Transverse colon (tissue), 4 donors: ENCODE data around the gene PAFAH1B2. TPM values are rescaled to one million over a fixed set of nuclear protein-coding genes. Genes with fewer than 3 reads are reported as not detected.

ENCODE experiments used
- DNase-seq: peaks from one replicate; pipeline ENCODE4 v3.0.0-alpha.2; 2019
- H3K27ac ChIP-seq, 4 donors: fragments of 200-600 bp; sonication (generic); 2 replicates each; pipeline ENCODE4 v1.5.1; 2016 to 2018; ENCODE audit warnings: inconsistent platforms in 4 of 4
- H3K27me3 ChIP-seq: fragments of 200-600 bp; sonication (generic); 2 replicates; pipeline ENCODE4 v1.5.1; 2017; ENCODE audit warnings: inconsistent platforms
- H3K36me3 ChIP-seq, 4 donors: fragments of 200-600 bp; sonication (generic); 2 replicates each; pipeline ENCODE4 v1.5.1; 2017 to 2019; ENCODE audit warnings: inconsistent platforms in 4 of 4
- H3K4me1 ChIP-seq, 4 donors: fragments of 200-600 bp; sonication (generic); 2 replicates each; pipeline ENCODE4 v1.5.1; 2017 to 2020; ENCODE audit warnings: inconsistent platforms in 4 of 4
- H3K4me3 ChIP-seq, 4 donors: fragments of 200-600 bp; sonication (generic); 1 replicate in 1 of 4; 2 replicates in 3 of 4; pipeline versions ENCODE4 v1.5.1 to v1.6.1; 2017 to 2019; ENCODE audit warnings: inconsistent platforms in 4 of 4
- H3K9me3 ChIP-seq, 2 donors: fragments of 200-600 bp; sonication (generic); 2 replicates each; pipeline ENCODE4 v1.5.1; 2017 to 2019; ENCODE audit warnings: inconsistent platforms in 2 of 2
- CTCF ChIP-seq, 5 experiments: fragments of 200-600 bp in 3 of 5; fragments of 450-650 bp in 2 of 5; sonication (generic) in 3 of 5; IDR thresholded peaks; 1 replicate in 2 of 5; 2 replicates in 3 of 5; pipeline ENCODE4 v1.5.1; 2016 to 2017; ENCODE audit warnings: antibody characterized with exemption in 5 of 5, inconsistent platforms in 3 of 5, mild to moderate bottlenecking in 2 of 5, moderate library complexity in 1 of 5
- EP300 ChIP-seq: sonication (generic); formaldehyde crosslinking; IDR thresholded peaks from one replicate; pipeline ENCODE4 v1.6.1; 2017; ENCODE audit warnings: antibody characterized with exemption, low read depth
- POLR2A ChIP-seq: fragments of 450-650 bp; IDR thresholded peaks from one replicate; pipeline ENCODE4 v1.6.1; 2016; ENCODE audit warnings: antibody characterized with exemption, mild to moderate bottlenecking, moderate library complexity
- POLR2AphosphoS5 ChIP-seq, 3 donors: sonication (generic); formaldehyde crosslinking; IDR thresholded peaks; one replicate each; pipeline ENCODE4 v1.6.1; 2016; ENCODE audit warnings: antibody characterized with exemption in 3 of 3
- WGBS, 2 donors: methylation state at CpG; one replicate each; pipeline ENCODE4 v1.1.5; 2018; ENCODE audit warnings: low coverage in 1 of 2; 5-methylcytosine and 5-hydroxymethylcytosine counted together
- in situ Hi-C, 4 donors: fragments of 200-750 bp; cut with MboI; loops; one replicate each; pipeline versions ENCODE4 v1.15.0 to v1.15.1; 2017; ENCODE audit warnings: low sequenced_read_pairs in 3 of 4, low pct_ligation_motif_present in 1 of 4, low pct_unique_long_range_greater_than_20kb in 1 of 4
- intact Hi-C: fragments of 100-400 bp; cut with DNase I; formaldehyde crosslinking; loops from one replicate; pipeline ENCODE4 v1.15.1; 2023; ENCODE audit warnings: low total_unique reads
- total RNA-seq, 4 donors: library from RNA; depleted of rRNA; stranded (reverse); fragments of >200 nt; gene quantifications; one replicate each; pipeline ENCODE4 v1.1.0, GENCODE V29; 2016

Gene PAFAH1B2
- total RNA-seq, 4 donors from 2014 or later = 18.1 to 90.8 (median 78.3) TPM

DNA sequence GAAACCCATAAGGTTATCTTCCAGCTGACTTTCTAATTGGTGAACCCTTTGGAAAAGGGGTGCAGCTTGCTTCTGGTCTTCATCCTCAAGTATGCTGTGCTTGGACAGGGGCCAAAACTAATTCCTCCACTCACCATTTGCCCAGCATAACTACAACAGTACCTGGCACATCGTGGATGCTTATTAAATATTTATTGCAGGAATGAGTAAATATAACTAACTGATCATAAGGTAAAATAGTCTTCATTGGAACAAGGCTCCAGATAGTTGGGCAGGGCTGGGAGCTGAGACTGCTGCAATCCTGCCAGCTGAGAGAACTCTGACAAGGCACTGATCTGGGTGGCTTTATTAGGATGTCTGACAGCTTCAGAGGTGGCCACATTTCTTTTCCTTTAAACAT, 32.1 kb downstream of the PAFAH1B2 start:
- Histone ChIP-seq H3K36me3 (no peaks in the 10 kb centered on the region), H3K4me3 (no peak overlapping the region), H3K4me1 (peaks cover 7 to 32% (median 27%) of the 10 kb centered on the region in 4 donors), H3K27me3 (no peaks in the 10 kb centered on the region), H3K9me3 (no peaks in the 10 kb centered on the region), H3K27ac (no peak overlapping the region)
- WGBS, 2 donors = 61 to 67% methylated on average over 1 of the region's 1 CpG
- intact Hi-C loops (no loop called here), in situ Hi-C loops (no loop called here)
- no peak for DNase-seq
- TF ChIP-seq EP300 (no peak), POLR2AphosphoS5 (IDR thresholded peaks at IDR 0.05) (no peak), CTCF (IDR thresholded peaks at IDR 0.05) (no peak), POLR2A (no peak)

GRCh38 chr11:117177534-117178209, 33.6 kb downstream of the PAFAH1B2 start:
- intact Hi-C loops = no loop called here
- DNase-seq = no peak
- Histone ChIP-seq H3K36me3 (peaks cover 0 to 5% (median 0%) of the 10 kb centered on the region in 4 donors), H3K27me3 (no peaks in the 10 kb centered on the region), H3K4me1 (peaks cover 12 to 32% (median 29%) of the 10 kb centered on the region in 4 donors), H3K4me3 (peak overlapping the region in 3 of 4 donors; percentile 83 to 95 (median 83)), H3K9me3 (no peaks in the 10 kb centered on the region), H3K27ac (peak overlapping the region; percentile 95 to 98 (median 98))
- TF ChIP-seq POLR2AphosphoS5 (IDR thresholded peaks at IDR 0.05) = no peak
- no peak for TF ChIP-seq POLR2A
- TF ChIP-seq CTCF (IDR thresholded peaks at IDR 0.05) = no peak
- no peak for TF ChIP-seq EP300
- WGBS, 2 donors = 29 to 63% methylated on average over 1 to 10 of the region's 10 CpGs
- in situ Hi-C loops = no loop called here

DNA sequence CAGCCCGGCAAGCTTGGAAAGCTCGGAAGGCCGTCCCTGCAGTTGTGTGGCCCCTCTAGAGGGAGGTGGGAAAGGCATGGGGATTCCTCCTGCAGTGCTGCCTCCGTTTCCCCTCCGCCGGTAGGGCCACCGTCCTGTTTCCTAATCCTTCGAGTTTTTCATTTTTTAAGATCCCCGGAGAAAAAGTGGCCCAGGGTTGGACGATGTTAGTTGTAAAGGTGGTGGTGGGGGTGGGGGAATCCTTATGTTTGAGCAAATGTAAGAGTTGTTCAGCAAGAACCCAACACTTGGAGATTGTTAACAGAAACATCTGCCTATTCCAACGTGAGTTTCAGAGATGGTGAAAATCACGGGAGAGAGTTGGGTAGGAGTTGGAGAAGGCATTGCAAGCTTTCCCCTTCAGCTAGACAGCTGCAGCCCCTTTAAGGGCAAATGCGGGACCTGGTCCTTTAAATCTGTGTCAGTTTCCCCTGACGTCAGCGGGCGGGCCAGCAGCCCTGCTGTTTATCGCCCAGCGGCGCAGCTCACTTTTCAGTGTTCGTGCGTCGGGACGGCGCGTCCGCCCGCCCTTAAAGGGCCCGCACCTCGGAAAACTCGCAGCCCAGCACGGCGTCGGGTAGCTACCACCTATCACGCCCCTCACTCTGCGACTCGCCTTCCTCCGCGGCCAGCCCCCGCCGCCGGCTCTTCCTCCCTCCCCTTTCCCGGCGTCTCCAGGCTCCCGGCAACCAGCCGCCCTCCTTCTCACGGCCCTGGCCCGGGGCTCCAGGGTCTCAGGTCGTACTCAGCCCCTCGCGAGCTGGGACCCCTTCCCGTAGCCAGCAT, 34.3 kb downstream of the PAFAH1B2 start, which contains the start of gene SIDT2:
Gene SIDT2 (plus strand): TSS at position 534 of the 825 bp plus-strand sequence. CDS start 521 bp downstream, outside the sequence.
- in situ Hi-C loops (no loop called here), intact Hi-C loops (no loop called here)
- H3K27ac ChIP-seq = peak within 1 kb of the TSS; percentile 95 to 98 (median 98)
- peak; percentile 97 for DNase-seq
- H3K4me3 ChIP-seq = peak within 1 kb of the TSS; percentile 83 to 95 (median 88)
- no peaks in the 10 kb centered on the region for H3K27me3 ChIP-seq
- no peaks in the 10 kb centered on the region for H3K9me3 ChIP-seq
- WGBS, 2 donors = 2 to 3% methylated on average over 9 to 42 of the region's 51 CpGs
- H3K36me3 ChIP-seq = peaks cover 0 to 5% (median 0%) of the 10 kb centered on the region in 4 donors
- TF ChIP-seq POLR2AphosphoS5 (IDR thresholded peaks at IDR 0.05) (peak; percentile 97 to 99 (median 98)), EP300 (no peak), CTCF (IDR thresholded peaks at IDR 0.05) (no peak), POLR2A (peak; percentile 93)
- peaks cover 12 to 32% (median 29%) of the 10 kb centered on the region in 4 donors for H3K4me1 ChIP-seq
